ENCODE results near the gene SCYGR5. TPM values are rescaled to one million over a fixed set of nuclear protein-coding genes. Genes with fewer than 3 reads are reported as not detected.

The SCYGR5 gene
- total and polyA plus RNA-seq, 2 experiments from 2014 or later: not detected

- TF ChIP-seq ZNF462 (CRISPR knock-in tag; IDR thresholded peaks at IDR 0.05) (no peak), JUNB (IDR thresholded peaks at IDR 0.05; ENCODE audit: unreplicated experiment) (no peak), EZH2 (IDR thresholded peaks at IDR 0.05; ENCODE audit: low read depth, unreplicated experiment) (no peak), REST (IDR thresholded peaks at IDR 0.05; ENCODE audit: unreplicated experiment) (no peak), EZH2phosphoT487 (IDR thresholded peaks at IDR 0.05; ENCODE audit: unreplicated experiment) (no peak), ZNF331 (CRISPR knock-in tag; IDR thresholded peaks at IDR 0.05; ENCODE audit: low read depth) (no peak), ZNF114 (CRISPR knock-in tag; IDR thresholded peaks at IDR 0.05) (no peak), NANOG (IDR thresholded peaks at IDR 0.05; ENCODE audit: borderline replicate concordance) (no peak), CTCF (conservative IDR thresholded peaks at IDR 0.05; ENCODE audit: low read depth in 2 of 2) (no peak)
Measured at GRCh38 chr2:227630322-227630721, 36.3 kb upstream of the SCYGR5 start (continued).
